Measurements from ENCODE around the gene FREM2.

- no peak for TF ChIP-seq CTCF (conservative IDR thresholded peaks at IDR 0.05; ENCODE audit: low read depth, low read length)
- TF ChIP-seq RAD21 (IDR thresholded peaks at IDR 0.05; ENCODE audit: low read length) = no peak
- no peak for TF ChIP-seq POLR2A (IDR thresholded peaks at IDR 0.05; ENCODE audit: low read depth, low read length)
- no peak for TF ChIP-seq CEBPB (IDR thresholded peaks at IDR 0.05; ENCODE audit: low read depth, low read length)
- no peak for TF ChIP-seq MAFK (IDR thresholded peaks at IDR 0.05; ENCODE audit: low read depth, low read length)
- TF ChIP-seq MXI1 (IDR thresholded peaks at IDR 0.05; ENCODE audit: borderline replicate concordance, low read depth, low read length) = no peak
- no peak for TF ChIP-seq CHD1 (IDR thresholded peaks at IDR 0.05; ENCODE audit: low read depth, low read length)
- TF ChIP-seq SMC3 (IDR thresholded peaks at IDR 0.05; ENCODE audit: low read depth, low read length) = no peak
These were observed 176.7 kb downstream of the FREM2 start for GRCh38 chr13:38863536-38863935.

Data from IMR-90 (cell line).